Keratinocyte (primary cell): ENCODE results near the gene FAM107B.

Experiments
- EZH2 ChIP-seq: IDR thresholded peaks from one replicate; pipeline ENCODE4 v1.6.1; 2012; ENCODE audit warnings: inconsistent platforms, mild to moderate bottlenecking, low read length, moderate library complexity
- TF ChIP-seq, protein P1 (sequence below), 3 experiments: IDR thresholded peaks in 1 of 3; conservative IDR thresholded peaks in 1 of 3; optimal IDR thresholded peaks in 1 of 3; 2 replicates in 2 of 3; 3 replicates in 1 of 3; pipeline versions ENCODE3 to v1.5.1; 2011; ENCODE audit warnings: low read length in 3 of 3, mild to moderate bottlenecking in 3 of 3, moderate library complexity in 2 of 3, control low read depth in 1 of 3, inconsistent platforms in 1 of 3; ENCODE audit not compliant: insufficient read depth in 2 of 3; ENCODE audit errors: extremely low read depth in 1 of 3

DNA sequence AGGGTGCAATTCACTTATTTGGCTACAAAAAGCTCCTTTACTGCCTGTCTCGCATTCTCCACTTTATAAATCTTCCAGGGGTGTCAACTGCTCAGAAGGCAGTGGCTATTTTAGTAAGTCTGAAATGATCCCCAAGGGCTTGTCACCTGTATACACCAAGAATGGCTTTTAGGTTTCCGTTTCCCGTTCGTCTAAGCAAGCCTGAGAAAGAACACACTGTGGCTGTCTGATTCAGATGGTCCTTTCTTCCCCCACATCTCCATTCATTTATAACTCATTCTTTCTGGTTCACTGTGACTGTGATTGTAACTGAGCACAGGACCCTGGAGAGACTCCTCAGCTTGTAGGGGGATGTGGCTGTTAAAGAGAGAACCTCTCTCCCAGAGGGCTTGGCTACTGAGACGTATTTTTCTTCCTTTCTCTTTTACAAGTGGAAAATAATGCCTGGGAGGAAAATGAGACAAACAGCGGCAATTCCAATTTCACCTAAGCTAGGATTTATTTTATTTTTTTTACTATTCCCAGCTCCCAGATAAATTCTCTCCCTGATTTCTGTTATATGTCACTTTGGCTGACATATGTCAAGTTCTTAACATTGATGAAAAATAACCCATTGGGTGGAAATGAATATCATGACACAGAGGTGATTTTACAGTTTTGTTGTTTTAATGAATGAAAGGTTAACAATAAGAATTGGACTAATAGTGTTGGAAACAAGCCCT, 129.3 kb downstream of the FAM107B start:
- TF ChIP-seq, protein P1, sequence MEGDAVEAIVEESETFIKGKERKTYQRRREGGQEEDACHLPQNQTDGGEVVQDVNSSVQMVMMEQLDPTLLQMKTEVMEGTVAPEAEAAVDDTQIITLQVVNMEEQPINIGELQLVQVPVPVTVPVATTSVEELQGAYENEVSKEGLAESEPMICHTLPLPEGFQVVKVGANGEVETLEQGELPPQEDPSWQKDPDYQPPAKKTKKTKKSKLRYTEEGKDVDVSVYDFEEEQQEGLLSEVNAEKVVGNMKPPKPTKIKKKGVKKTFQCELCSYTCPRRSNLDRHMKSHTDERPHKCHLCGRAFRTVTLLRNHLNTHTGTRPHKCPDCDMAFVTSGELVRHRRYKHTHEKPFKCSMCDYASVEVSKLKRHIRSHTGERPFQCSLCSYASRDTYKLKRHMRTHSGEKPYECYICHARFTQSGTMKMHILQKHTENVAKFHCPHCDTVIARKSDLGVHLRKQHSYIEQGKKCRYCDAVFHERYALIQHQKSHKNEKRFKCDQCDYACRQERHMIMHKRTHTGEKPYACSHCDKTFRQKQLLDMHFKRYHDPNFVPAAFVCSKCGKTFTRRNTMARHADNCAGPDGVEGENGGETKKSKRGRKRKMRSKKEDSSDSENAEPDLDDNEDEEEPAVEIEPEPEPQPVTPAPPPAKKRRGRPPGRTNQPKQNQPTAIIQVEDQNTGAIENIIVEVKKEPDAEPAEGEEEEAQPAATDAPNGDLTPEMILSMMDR (optimal IDR thresholded peaks at IDR 0.05 in 1 of 3, IDR thresholded peaks at IDR 0.05 in 1 of 3, conservative IDR thresholded peaks at IDR 0.05 in 1 of 3; ENCODE audit: extremely low read depth in 1 of 3, insufficient read depth in 2 of 3, low read length in 3 of 3), result no peak
- no peak for TF ChIP-seq EZH2
